HepG2 (cell line): ENCODE data around the gene GRB7. TPM values are rescaled to one million over a fixed set of nuclear protein-coding genes. Genes with fewer than 3 reads are reported as not detected.

Source experiments
- FLYWCH1 ChIP-seq: sonication (generic); formaldehyde crosslinking; IDR thresholded peaks from 2 replicates; pipeline ENCODE4 v1.8.1; 2023; ENCODE audit warnings: mild to moderate bottlenecking, missing genetic modification reagents
- GPBP1L1 ChIP-seq: sonication (generic); formaldehyde crosslinking; IDR thresholded peaks from 2 replicates; pipeline ENCODE4 v1.5.0; 2020; ENCODE audit warnings: mild to moderate bottlenecking, missing genetic modification reagents
- IRF9 ChIP-seq: sonication (generic); formaldehyde crosslinking; IDR thresholded peaks from 2 replicates; pipeline ENCODE4 v1.8.0; 2022; ENCODE audit warnings: missing genetic modification reagents, mild to moderate bottlenecking, borderline replicate concordance
- NR2F1 ChIP-seq, 2 experiments: fragments of 450-650 bp in 1 of 2; formaldehyde crosslinking in 1 of 2; IDR thresholded peaks; 2 replicates each; pipeline versions ENCODE4 v1.5.0 to v1.6.1; 2016 to 2020; ENCODE audit warnings: mild to moderate bottlenecking in 1 of 2, missing compliant biosample characterization in 1 of 2, missing genetic modification reagents in 1 of 2, moderate library complexity in 1 of 2
- PHF5A ChIP-seq: IDR thresholded peaks from one replicate; pipeline ENCODE4 v1.6.1; 2018; ENCODE audit warnings: low read depth, missing genetic modification reagents; ENCODE audit not compliant: unreplicated experiment
- ZFP36 ChIP-seq: fragments of 150-350 bp; IDR thresholded peaks from 2 replicates; pipeline ENCODE4 v1.6.1; 2018; ENCODE audit warnings: borderline replicate concordance, low read length, low read depth; ENCODE audit not compliant: partially characterized antibody
- ZNF205 ChIP-seq: IDR thresholded peaks from 2 replicates; pipeline ENCODE4 v1.6.1; 2018; ENCODE audit warnings: missing biosample characterization, missing genetic modification reagents
- ZNF253 ChIP-seq: sonication (generic); formaldehyde crosslinking; IDR thresholded peaks from 2 replicates; pipeline ENCODE4 v1.8.0; 2022; ENCODE audit warnings: mild to moderate bottlenecking, missing genetic modification reagents, borderline replicate concordance
- ZNF274 ChIP-seq: sonication (generic); formaldehyde crosslinking; IDR thresholded peaks from 2 replicates; pipeline ENCODE4 v1.5.1; 2020; ENCODE audit warnings: mild to moderate bottlenecking, missing genetic modification reagents
- ZNF282 ChIP-seq: fragments of 450-650 bp; IDR thresholded peaks from 2 replicates; pipeline ENCODE4 v1.6.1; 2018; ENCODE audit not compliant: partially characterized antibody
- ZNF562 ChIP-seq: sonication (generic); formaldehyde crosslinking; IDR thresholded peaks from 2 replicates; pipeline ENCODE4 v1.8.0; 2022; ENCODE audit warnings: missing genetic modification reagents, borderline replicate concordance
- ZNF574 ChIP-seq: sonication (generic); formaldehyde crosslinking; IDR thresholded peaks from 2 replicates; pipeline ENCODE4 v1.4.0; 2020; ENCODE audit warnings: missing genetic modification reagents
- ZNF740 ChIP-seq: sonication (generic); formaldehyde crosslinking; IDR thresholded peaks from 2 replicates; pipeline ENCODE4 v1.4.0; 2020; ENCODE audit warnings: missing genetic modification reagents
- ZNF772 ChIP-seq: sonication (generic); formaldehyde crosslinking; IDR thresholded peaks from 2 replicates; pipeline ENCODE4 v1.5.0; 2020; ENCODE audit warnings: mild to moderate bottlenecking, missing genetic modification reagents
- ZNF776 ChIP-seq: sonication (generic); formaldehyde crosslinking; IDR thresholded peaks from 2 replicates; pipeline ENCODE4 v1.4.0; 2020; ENCODE audit warnings: mild to moderate bottlenecking, missing genetic modification reagents
- ZNF790 ChIP-seq: sonication (generic); formaldehyde crosslinking; IDR thresholded peaks from 2 replicates; pipeline ENCODE4 v1.8.0; 2022; ENCODE audit warnings: missing genetic modification reagents, mild to moderate bottlenecking, borderline replicate concordance
- polyA plus RNA-seq, 8 experiments: library from polyadenylated mRNA; depleted of rRNA in 3 of 8; stranded (reverse) in 7 of 8; unstranded in 1 of 8; fragments of >200 nt; fragmentation: Illumina TruSeq in 4 of 8; extraction: Trizol in 4 of 8; gene quantifications; 2 replicates each; pipeline versions ENCODE4 v1.2.1 to v1.2.3, GENCODE V29; 2011 to 2016; ENCODE audit warnings: low read depth in 4 of 8, missing spikeins in 1 of 8, mixed read lengths in 1 of 8; ENCODE audit not compliant: insufficient read depth in 1 of 8
- total RNA-seq, 5 experiments: library from RNA; depleted of rRNA; stranded (reverse); fragments of >200 nt; fragmentation: Illumina TruSeq; extraction: Trizol; gene quantifications; 2 replicates each; pipeline ENCODE4 v1.2.3, GENCODE V29; 2016; ENCODE audit warnings: low read depth in 1 of 5
- TF ChIP-seq, protein P1 (sequence below): sonication (generic); formaldehyde crosslinking; IDR thresholded peaks from 2 replicates; pipeline ENCODE4 v1.4.0; 2020; ENCODE audit warnings: mild to moderate bottlenecking, missing genetic modification reagents
- TF ChIP-seq, protein P2 (sequence below): sonication (generic); formaldehyde crosslinking; IDR thresholded peaks from 2 replicates; pipeline ENCODE4 v1.4.0; 2020; ENCODE audit warnings: missing genetic modification reagents

GRB7 gene
- total and polyA plus RNA-seq, 2 of the 13 experiments (the other 11 are each of a cell fraction or from before 2014, with no cell fraction given), result 60.2 to 77.7 TPM

GRCh38 chr17:39738983-39739884, 1.5 kb downstream of the GRB7 start (continued):
- peak; percentile 70 for TF ChIP-seq ZNF574
- TF ChIP-seq, protein P1, sequence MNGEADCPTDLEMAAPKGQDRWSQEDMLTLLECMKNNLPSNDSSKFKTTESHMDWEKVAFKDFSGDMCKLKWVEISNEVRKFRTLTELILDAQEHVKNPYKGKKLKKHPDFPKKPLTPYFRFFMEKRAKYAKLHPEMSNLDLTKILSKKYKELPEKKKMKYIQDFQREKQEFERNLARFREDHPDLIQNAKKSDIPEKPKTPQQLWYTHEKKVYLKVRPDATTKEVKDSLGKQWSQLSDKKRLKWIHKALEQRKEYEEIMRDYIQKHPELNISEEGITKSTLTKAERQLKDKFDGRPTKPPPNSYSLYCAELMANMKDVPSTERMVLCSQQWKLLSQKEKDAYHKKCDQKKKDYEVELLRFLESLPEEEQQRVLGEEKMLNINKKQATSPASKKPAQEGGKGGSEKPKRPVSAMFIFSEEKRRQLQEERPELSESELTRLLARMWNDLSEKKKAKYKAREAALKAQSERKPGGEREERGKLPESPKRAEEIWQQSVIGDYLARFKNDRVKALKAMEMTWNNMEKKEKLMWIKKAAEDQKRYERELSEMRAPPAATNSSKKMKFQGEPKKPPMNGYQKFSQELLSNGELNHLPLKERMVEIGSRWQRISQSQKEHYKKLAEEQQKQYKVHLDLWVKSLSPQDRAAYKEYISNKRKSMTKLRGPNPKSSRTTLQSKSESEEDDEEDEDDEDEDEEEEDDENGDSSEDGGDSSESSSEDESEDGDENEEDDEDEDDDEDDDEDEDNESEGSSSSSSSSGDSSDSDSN (CRISPR knock-in tag), result peak; percentile 74
- TF ChIP-seq NR2F1 (CRISPR knock-in tag; IDR thresholded peaks at IDR 0.05), result peak; percentile 49 to 54; a peak in 3 of 4 replicates
- TF ChIP-seq ZNF740 (CRISPR knock-in tag), result peak; percentile 40
- TF ChIP-seq ZNF790, result no peak
- TF ChIP-seq ZNF282, result no peak
- TF ChIP-seq ZNF274, result peak; percentile 76; the same call in 1 of the 2 replicates
- no peak for TF ChIP-seq ZNF205 (CRISPR knock-in tag)
- no peak for TF ChIP-seq ZNF776 (CRISPR knock-in tag)
- peak; percentile 80 for TF ChIP-seq PHF5A (CRISPR knock-in tag)
- TF ChIP-seq IRF9, result peak; percentile 83; the same call in 1 of the 2 replicates
- no peak for TF ChIP-seq FLYWCH1 (CRISPR knock-in tag)
- peak; percentile 89 for TF ChIP-seq ZNF772 (CRISPR knock-in tag)
- no peak for TF ChIP-seq ZNF253 (CRISPR knock-in tag)
- TF ChIP-seq, protein P2, sequence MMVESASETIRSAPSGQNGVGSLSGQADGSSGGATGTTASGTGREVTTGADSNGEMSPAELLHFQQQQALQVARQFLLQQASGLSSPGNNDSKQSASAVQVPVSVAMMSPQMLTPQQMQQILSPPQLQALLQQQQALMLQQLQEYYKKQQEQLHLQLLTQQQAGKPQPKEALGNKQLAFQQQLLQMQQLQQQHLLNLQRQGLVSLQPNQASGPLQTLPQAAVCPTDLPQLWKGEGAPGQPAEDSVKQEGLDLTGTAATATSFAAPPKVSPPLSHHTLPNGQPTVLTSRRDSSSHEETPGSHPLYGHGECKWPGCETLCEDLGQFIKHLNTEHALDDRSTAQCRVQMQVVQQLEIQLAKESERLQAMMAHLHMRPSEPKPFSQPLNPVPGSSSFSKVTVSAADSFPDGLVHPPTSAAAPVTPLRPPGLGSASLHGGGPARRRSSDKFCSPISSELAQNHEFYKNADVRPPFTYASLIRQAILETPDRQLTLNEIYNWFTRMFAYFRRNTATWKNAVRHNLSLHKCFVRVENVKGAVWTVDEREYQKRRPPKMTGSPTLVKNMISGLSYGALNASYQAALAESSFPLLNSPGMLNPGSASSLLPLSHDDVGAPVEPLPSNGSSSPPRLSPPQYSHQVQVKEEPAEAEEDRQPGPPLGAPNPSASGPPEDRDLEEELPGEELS (CRISPR knock-in tag), result peak; percentile 96
- no peak for TF ChIP-seq GPBP1L1 (CRISPR knock-in tag)
- no peak for TF ChIP-seq ZNF562 (CRISPR knock-in tag)
- TF ChIP-seq ZFP36, result no peak
